Muscle layer of colon (tissue), 2 donors: ENCODE data around the gene ASPG.
A peak's percentile ranks its signal among the peaks of the same experiment; 100 is the strongest.

Source experiments
- H3K27ac ChIP-seq: one replicate; pipeline ENCODE4 v1.7.0; 2013; ENCODE audit warnings: low read depth, mild to moderate bottlenecking, low read length, moderate library complexity
- H3K27me3 ChIP-seq, 2 donors: one replicate each; pipeline ENCODE4 v1.7.0; 2013; ENCODE audit warnings: low read length in 2 of 2, mild to moderate bottlenecking in 2 of 2; ENCODE audit not compliant: insufficient read depth in 2 of 2, control insufficient read depth in 1 of 2
- H3K36me3 ChIP-seq: one replicate; pipeline ENCODE4 v1.7.0; 2013; ENCODE audit warnings: mild to moderate bottlenecking, low read length; ENCODE audit not compliant: insufficient read depth
- H3K4me1 ChIP-seq: one replicate; pipeline ENCODE4 v1.7.0; 2013; ENCODE audit warnings: mild to moderate bottlenecking, low read length; ENCODE audit not compliant: insufficient read depth
- H3K4me3 ChIP-seq, 2 donors: one replicate each; pipeline ENCODE4 v1.7.0; 2013; ENCODE audit warnings: low read length in 2 of 2, low read depth in 1 of 2, mild to moderate bottlenecking in 1 of 2, moderate library complexity in 1 of 2
- H3K9ac ChIP-seq: one replicate; pipeline ENCODE4 v1.7.0; 2013; ENCODE audit warnings: low read length
- H3K9me3 ChIP-seq: one replicate; pipeline ENCODE4 v1.7.0; 2013; ENCODE audit warnings: mild to moderate bottlenecking, low read length
- donor health status: abdominal sarcoma.
- donor health status: Adenocarcinoma of cecum.

The ASPG gene

GRCh38 chr14:104110491-104111209 is 25.1 kb downstream of the ASPG start:
- Histone ChIP-seq H3K9me3 (no peaks in the 10 kb centered on the region), H3K4me3 (no peak overlapping the region), H3K4me1 (no peaks in the 10 kb centered on the region), H3K36me3 (no peaks in the 10 kb centered on the region), H3K27me3 (peaks cover 0 to under 1% of the 10 kb centered on the region in 2 donors), H3K27ac (no peak overlapping the region), H3K9ac (no peak overlapping the region)

- Histone ChIP-seq H3K4me3 (no peak overlapping the region), H3K27me3 (peaks cover 0 to 9% of the 10 kb centered on the region in 2 donors), H3K4me1 (no peaks in the 10 kb centered on the region), H3K27ac (no peak overlapping the region), H3K9ac (no peak overlapping the region), H3K9me3 (no peaks in the 10 kb centered on the region), H3K36me3 (no peaks in the 10 kb centered on the region)
These were observed 26.0 kb downstream of the ASPG start for GRCh38 chr14:104111301-104112112.

GRCh38 chr14:104112113-104112505 is 26.6 kb downstream of the ASPG start:
- Histone ChIP-seq H3K9me3 (no peaks in the 10 kb centered on the region), H3K4me3 (no peak overlapping the region), H3K36me3 (no peaks in the 10 kb centered on the region), H3K27me3 (peaks cover 0 to 12% of the 10 kb centered on the region in 2 donors), H3K9ac (no peak overlapping the region), H3K4me1 (no peaks in the 10 kb centered on the region), H3K27ac (no peak overlapping the region)

GRCh38 chr14:104112609-104113571 is 27.4 kb downstream of the ASPG start:
- Histone ChIP-seq H3K4me3 (no peak overlapping the region), H3K9me3 (no peaks in the 10 kb centered on the region), H3K27ac (no peak overlapping the region), H3K4me1 (no peaks in the 10 kb centered on the region), H3K27me3 (peaks cover 2 to 19% of the 10 kb centered on the region in 2 donors), H3K9ac (no peak overlapping the region), H3K36me3 (no peaks in the 10 kb centered on the region)

- H3K4me3 ChIP-seq = no peak overlapping the region
- H3K4me1 ChIP-seq = no peaks in the 10 kb centered on the region
- no peak overlapping the region for H3K27ac ChIP-seq
- peaks cover 3 to 29% of the 10 kb centered on the region in 2 donors for H3K27me3 ChIP-seq
- H3K36me3 ChIP-seq = no peaks in the 10 kb centered on the region
- no peak overlapping the region for H3K9ac ChIP-seq
- no peaks in the 10 kb centered on the region for H3K9me3 ChIP-seq
These were observed 28.3 kb downstream of the ASPG start for GRCh38 chr14:104113631-104114420.

GRCh38 chr14:104114421-104115130 is 29.1 kb downstream of the ASPG start:
- Histone ChIP-seq H3K27ac (no peak overlapping the region), H3K27me3 (peaks cover 3 to 36% of the 10 kb centered on the region in 2 donors), H3K9ac (no peak overlapping the region), H3K4me1 (no peaks in the 10 kb centered on the region), H3K36me3 (no peaks in the 10 kb centered on the region), H3K9me3 (no peaks in the 10 kb centered on the region), H3K4me3 (no peak overlapping the region)

GRCh38 chr14:104115131-104115600 is 29.7 kb downstream of the ASPG start:
- Histone ChIP-seq H3K9ac (no peak overlapping the region), H3K4me3 (no peak overlapping the region), H3K4me1 (no peaks in the 10 kb centered on the region), H3K9me3 (no peaks in the 10 kb centered on the region), H3K36me3 (no peaks in the 10 kb centered on the region), H3K27ac (no peak overlapping the region), H3K27me3 (peaks cover 3 to 41% of the 10 kb centered on the region in 2 donors)

GRCh38 chr14:104115691-104116287 is 30.3 kb downstream of the ASPG start:
- no peak overlapping the region for H3K9ac ChIP-seq
- no peaks in the 10 kb centered on the region for H3K9me3 ChIP-seq
- H3K36me3 ChIP-seq = no peaks in the 10 kb centered on the region
- H3K27ac ChIP-seq = no peak overlapping the region
- H3K4me1 ChIP-seq = no peaks in the 10 kb centered on the region
- peaks cover 3 to 41% of the 10 kb centered on the region in 2 donors for H3K27me3 ChIP-seq
- no peak overlapping the region for H3K4me3 ChIP-seq

- Histone ChIP-seq H3K4me3 (peak overlapping the region in 1 of 2 donors; percentile 41), H3K27ac (no peak overlapping the region)
These were observed 30.8 kb downstream of the ASPG start for GRCh38 chr14:104116288-104116755.

More at GRCh38 chr14:104116288-104116755, 30.8 kb downstream of the ASPG start:
- Histone ChIP-seq H3K36me3 (no peaks in the 10 kb centered on the region), H3K27me3 (peaks cover 3 to 41% of the 10 kb centered on the region in 2 donors), H3K9me3 (no peaks in the 10 kb centered on the region), H3K9ac (no peak overlapping the region), H3K4me1 (no peaks in the 10 kb centered on the region)
